IMR-90 (cell line): Measurements from ENCODE around the gene TMEM72. TPM values are rescaled to one million over a fixed set of nuclear protein-coding genes. Genes with fewer than 3 reads are reported as not detected.

ENCODE experiments used
- polyA plus RNA-seq, 3 experiments: library from polyadenylated mRNA; depleted of rRNA; stranded (reverse); fragments of >200 nt; gene quantifications; 2 replicates each; pipeline ENCODE4 v1.2.3, GENCODE V29; 2012; ENCODE audit warnings: low replicate concordance in 1 of 3
- total RNA-seq: library from RNA; depleted of rRNA; stranded (reverse); fragments of >200 nt; gene quantifications from 2 replicates; pipeline ENCODE4 v1.2.3, GENCODE V29; 2012
- TF ChIP-seq, protein P1 (sequence below): fragments of 150-350 bp; IDR thresholded peaks from 2 replicates; pipeline ENCODE4 v1.6.1; 2017; ENCODE audit warnings: mild to moderate bottlenecking, antibody characterized with exemption, low read length, low read depth

TMEM72 gene
- total and polyA plus RNA-seq, 2 of the 4 experiments (the other 2 are of a cell fraction), result not detected

GRCh38 chr10:44980309-44981171 is 69.4 kb downstream of the TMEM72 start (continued):
- TF ChIP-seq, protein P1, sequence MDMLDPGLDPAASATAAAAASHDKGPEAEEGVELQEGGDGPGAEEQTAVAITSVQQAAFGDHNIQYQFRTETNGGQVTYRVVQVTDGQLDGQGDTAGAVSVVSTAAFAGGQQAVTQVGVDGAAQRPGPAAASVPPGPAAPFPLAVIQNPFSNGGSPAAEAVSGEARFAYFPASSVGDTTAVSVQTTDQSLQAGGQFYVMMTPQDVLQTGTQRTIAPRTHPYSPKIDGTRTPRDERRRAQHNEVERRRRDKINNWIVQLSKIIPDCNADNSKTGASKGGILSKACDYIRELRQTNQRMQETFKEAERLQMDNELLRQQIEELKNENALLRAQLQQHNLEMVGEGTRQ, result no peak
